GM19328 (cell line): ENCODE data around the gene CLK3.

Experiments
- ATAC-seq: cut with Tn5 transposase; IDR thresholded peaks from one replicate; pipeline ENCODE4 v1.9.1; 2021; ENCODE audit warnings: mild to moderate bottlenecking, moderate library complexity; ENCODE audit not compliant: unreplicated experiment

The CLK3 gene

GRCh38 chr15:74603026-74603788 lies 12.4 kb upstream of the CLK3 start:
- ATAC-seq = no peak

GRCh38 chr15:74603789-74604705 lies 11.6 kb upstream of the CLK3 start:
- no peak for ATAC-seq

- ATAC-seq = no peak
Observed at GRCh38 chr15:74604983-74605794, 10.4 kb upstream of the CLK3 start.

- no peak for ATAC-seq
Observed at GRCh38 chr15:74605795-74606150, 9.9 kb upstream of the CLK3 start.

GRCh38 chr15:74608786-74609185 lies 6.8 kb upstream of the CLK3 start:
- no peak for ATAC-seq

GRCh38 chr15:74609938-74610301 lies 5.7 kb upstream of the CLK3 start:
- no peak for ATAC-seq

- no peak for ATAC-seq
Observed at GRCh38 chr15:74610302-74610951, 5.2 kb upstream of the CLK3 start.

- no peak for ATAC-seq
Observed at GRCh38 chr15:74611341-74611740, 4.3 kb upstream of the CLK3 start.

- no peak for ATAC-seq
Observed at GRCh38 chr15:74611834-74612233, 3.8 kb upstream of the CLK3 start.

GRCh38 chr15:74612677-74613076 lies 3.0 kb upstream of the CLK3 start:
- no peak for ATAC-seq

GRCh38 chr15:74613089-74613952 lies 2.3 kb upstream of the CLK3 start:
- no peak for ATAC-seq

GRCh38 chr15:74613953-74614743 lies 1.5 kb upstream of the CLK3 start:
- ATAC-seq = no peak

- ATAC-seq = peak; percentile 47
Observed at GRCh38 chr15:74614744-74615507, 710 bp upstream of the CLK3 start.

GRCh38 chr15:74616366-74616939 lies 817 bp downstream of the CLK3 start:
- ATAC-seq = no peak

GRCh38 chr15:74616996-74617395 lies 1.4 kb downstream of the CLK3 start:
- ATAC-seq = no peak

- ATAC-seq = no peak
Observed at GRCh38 chr15:74618841-74619596, 3.4 kb downstream of the CLK3 start.

GRCh38 chr15:74619916-74620635 lies 4.4 kb downstream of the CLK3 start:
- no peak for ATAC-seq
